K562 (cell line): Measurements from ENCODE around the gene RAMP2. TPM values are rescaled to one million over a fixed set of nuclear protein-coding genes. Genes with fewer than 3 reads are reported as not detected.

Source experiments
- CBX3 ChIP-seq, 2 experiments: IDR thresholded peaks; 1 replicate in 1 of 2; 2 replicates in 1 of 2; pipeline ENCODE4 v1.6.1; 2012; ENCODE audit warnings: inconsistent platforms in 2 of 2, low read length in 2 of 2, borderline replicate concordance in 1 of 2, control low read depth in 1 of 2
- GATAD2A ChIP-seq: fragments of 450-650 bp; IDR thresholded peaks from 2 replicates; pipeline ENCODE4 v1.6.1; 2017
- GTF2F1 ChIP-seq: IDR thresholded peaks from 2 replicates; pipeline ENCODE4 v1.6.1; 2011; ENCODE audit warnings: low read depth, low read length, improper control_type of control experiment
- HNRNPK ChIP-seq: fragments of 200-400 bp; formaldehyde crosslinking; IDR thresholded peaks from one replicate; pipeline ENCODE4 v1.6.1; 2018; ENCODE audit warnings: mild to moderate bottlenecking, low read depth, low read length; ENCODE audit not compliant: poor library complexity, severe bottlenecking
- MYBL2 ChIP-seq, 2 experiments: fragments of 450-650 bp in 1 of 2; sonication (generic) in 1 of 2; formaldehyde crosslinking in 1 of 2; IDR thresholded peaks; 2 replicates each; pipeline versions ENCODE4 v1.6.1 to v1.8.1; 2017 to 2022; ENCODE audit warnings: borderline replicate concordance in 1 of 2, inconsistent platforms in 1 of 2, low read depth in 1 of 2, mild to moderate bottlenecking in 1 of 2, missing genetic modification reagents in 1 of 2, moderate library complexity in 1 of 2
- PCBP1 ChIP-seq: fragments of 200-400 bp; formaldehyde crosslinking; IDR thresholded peaks from 2 replicates; pipeline ENCODE4 v1.6.1; 2018; ENCODE audit warnings: mild to moderate bottlenecking, low read depth, low read length; ENCODE audit not compliant: poor library complexity, severe bottlenecking
- SIN3A ChIP-seq, 2 experiments: fragments of 150-350 bp in 1 of 2; IDR thresholded peaks; 2 replicates each; pipeline ENCODE4 v1.6.1; 2011 to 2016; ENCODE audit warnings: borderline replicate concordance in 2 of 2, low read depth in 2 of 2, low read length in 2 of 2, mild to moderate bottlenecking in 2 of 2, moderate library complexity in 2 of 2; ENCODE audit not compliant: control insufficient read depth in 1 of 2
- TCF7 ChIP-seq: sonication (generic); IDR thresholded peaks from 2 replicates; pipeline ENCODE4 v1.6.1; 2016; ENCODE audit warnings: antibody characterized with exemption, borderline replicate concordance
- TRIM24 ChIP-seq, 2 experiments: fragments of 450-650 bp; IDR thresholded peaks; 2 replicates each; pipeline ENCODE4 v1.6.1; 2016
- ZNF507 ChIP-seq: conservative IDR thresholded peaks from 2 replicates; pipeline ENCODE4 v1.6.1; 2017; ENCODE audit warnings: missing genetic modification characterization, missing compliant biosample characterization
- ZNF696 ChIP-seq: fragments of 250-450 bp; sonication (Bioruptor Pico); conservative IDR thresholded peaks from 2 replicates; pipeline ENCODE4 v1.4.0; 2020; ENCODE audit warnings: mild to moderate bottlenecking, moderate library complexity
- ZNF717 ChIP-seq: fragments of 250-450 bp; sonication (Bioruptor Pico); IDR thresholded peaks from 2 replicates; pipeline ENCODE4 v1.5.0; 2021
- polyA plus RNA-seq, 8 experiments: library from polyadenylated mRNA; depleted of rRNA in 4 of 8; stranded (reverse) in 5 of 8; unstranded in 3 of 8; fragments of >200 nt; fragmentation: Nextera tagmentation in 2 of 8; fragmentation: Illumina TruSeq in 1 of 8; extraction: Ambion mirVana in 2 of 8; extraction: Trizol in 1 of 8; gene quantifications; 2 replicates each; pipeline versions ENCODE4 v1.2.1 to v1.2.3, GENCODE V29; 2011 to 2014; ENCODE audit warnings: inconsistent platforms in 1 of 8, missing spikeins in 1 of 8
- total RNA-seq, 7 experiments: library from RNA; depleted of rRNA in 6 of 7; stranded (reverse); fragments of >200 nt in 6 of 7; fragmentation: Illumina TruSeq in 2 of 7; extraction: Trizol in 2 of 7; gene quantifications; 2 replicates each; pipeline versions ENCODE4 v1.2.1 to v1.2.3, GENCODE V29; 2011 to 2021; ENCODE audit warnings: low replicate concordance in 1 of 7
- TF ChIP-seq, protein P1 (sequence below): IDR thresholded peaks from 3 replicates; pipeline ENCODE4 v1.6.1; 2011; ENCODE audit warnings: borderline replicate concordance, mild to moderate bottlenecking, moderate library complexity; ENCODE audit not compliant: insufficient read length; ENCODE audit errors: extremely low read depth
- TF ChIP-seq, protein P2 (sequence below): fragments of 250-450 bp; sonication (Bioruptor Pico); IDR thresholded peaks from 2 replicates; pipeline ENCODE4 v1.5.0; 2022; ENCODE audit warnings: mild to moderate bottlenecking
- TF ChIP-seq, protein P3 (sequence below): sonication (generic); formaldehyde crosslinking; IDR thresholded peaks from 2 replicates; pipeline ENCODE4 v1.8.0; 2022; ENCODE audit warnings: mild to moderate bottlenecking, missing genetic modification reagents
- TF ChIP-seq, protein P4 (sequence below): sonication (generic); formaldehyde crosslinking; IDR thresholded peaks from 2 replicates; pipeline ENCODE4 v1.9.0; 2022; ENCODE audit warnings: mild to moderate bottlenecking, missing genetic modification reagents
- TF ChIP-seq, protein P5 (sequence below): fragments of 450-650 bp; IDR thresholded peaks from 2 replicates; pipeline ENCODE4 v1.6.1; 2016; ENCODE audit warnings: low read depth, mild to moderate bottlenecking, moderate library complexity
- TF ChIP-seq, protein P6 (sequence below), 2 experiments: fragments of 250-450 bp in 1 of 2; fragments of 450-650 bp in 1 of 2; sonication (Bioruptor Pico) in 1 of 2; IDR thresholded peaks; 2 replicates each; pipeline versions ENCODE4 v1.6.1 to v1.8.0; 2016 to 2021; ENCODE audit warnings: mild to moderate bottlenecking in 2 of 2, moderate library complexity in 2 of 2, missing compliant biosample characterization in 1 of 2, missing genetic modification characterization in 1 of 2

Gene RAMP2
- total and polyA plus RNA-seq, 9 of the 15 experiments (the other 6 are each of a cell fraction or from before 2014, with no cell fraction given) = not detected

DNA sequence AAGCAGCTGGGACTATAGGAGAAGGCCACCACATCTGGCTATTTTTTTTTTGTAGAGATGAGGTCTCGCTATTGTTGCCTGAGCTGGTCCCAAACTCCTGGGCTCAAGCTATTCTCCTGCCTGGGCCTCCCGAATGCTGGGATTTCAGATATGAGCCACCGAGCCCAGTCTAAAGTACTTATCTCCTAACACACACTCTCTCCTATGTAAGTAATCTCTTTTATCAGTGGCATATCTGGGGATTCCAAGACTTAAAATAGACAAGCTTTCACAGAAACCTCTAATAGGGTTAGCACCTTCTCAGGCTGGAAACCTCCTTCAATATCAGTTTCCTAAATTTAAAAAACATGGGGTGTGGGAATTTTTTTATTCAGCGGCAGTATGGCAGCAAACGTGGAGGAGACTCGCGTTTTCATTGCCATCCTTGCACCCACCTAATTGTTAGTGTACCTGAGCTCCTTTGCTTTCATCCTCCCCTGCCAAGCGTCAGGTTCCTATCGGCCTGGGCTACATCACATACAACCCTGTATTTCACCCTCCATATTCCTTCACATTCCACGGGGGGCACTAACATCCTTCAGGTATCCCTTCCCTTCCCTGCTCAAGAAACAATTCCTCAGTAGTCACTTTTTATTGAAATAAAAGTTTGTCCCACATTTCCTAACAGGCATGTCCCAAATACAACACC, 17.3 kb upstream of the RAMP2 start (continued):
- no peak for TF ChIP-seq HNRNPK
- no peak for TF ChIP-seq PCBP1
- no peak for TF ChIP-seq ZNF507
- no peak for TF ChIP-seq SIN3A (IDR thresholded peaks at IDR 0.05; ENCODE audit: borderline replicate concordance in 2 of 2, control insufficient read depth in 1 of 2, low read depth in 2 of 2, low read length in 2 of 2)
- TF ChIP-seq, protein P1, sequence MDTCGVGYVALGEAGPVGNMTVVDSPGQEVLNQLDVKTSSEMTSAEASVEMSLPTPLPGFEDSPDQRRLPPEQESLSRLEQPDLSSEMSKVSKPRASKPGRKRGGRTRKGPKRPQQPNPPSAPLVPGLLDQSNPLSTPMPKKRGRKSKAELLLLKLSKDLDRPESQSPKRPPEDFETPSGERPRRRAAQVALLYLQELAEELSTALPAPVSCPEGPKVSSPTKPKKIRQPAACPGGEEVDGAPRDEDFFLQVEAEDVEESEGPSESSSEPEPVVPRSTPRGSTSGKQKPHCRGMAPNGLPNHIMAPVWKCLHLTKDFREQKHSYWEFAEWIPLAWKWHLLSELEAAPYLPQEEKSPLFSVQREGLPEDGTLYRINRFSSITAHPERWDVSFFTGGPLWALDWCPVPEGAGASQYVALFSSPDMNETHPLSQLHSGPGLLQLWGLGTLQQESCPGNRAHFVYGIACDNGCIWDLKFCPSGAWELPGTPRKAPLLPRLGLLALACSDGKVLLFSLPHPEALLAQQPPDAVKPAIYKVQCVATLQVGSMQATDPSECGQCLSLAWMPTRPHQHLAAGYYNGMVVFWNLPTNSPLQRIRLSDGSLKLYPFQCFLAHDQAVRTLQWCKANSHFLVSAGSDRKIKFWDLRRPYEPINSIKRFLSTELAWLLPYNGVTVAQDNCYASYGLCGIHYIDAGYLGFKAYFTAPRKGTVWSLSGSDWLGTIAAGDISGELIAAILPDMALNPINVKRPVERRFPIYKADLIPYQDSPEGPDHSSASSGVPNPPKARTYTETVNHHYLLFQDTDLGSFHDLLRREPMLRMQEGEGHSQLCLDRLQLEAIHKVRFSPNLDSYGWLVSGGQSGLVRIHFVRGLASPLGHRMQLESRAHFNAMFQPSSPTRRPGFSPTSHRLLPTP = no peak
- TF ChIP-seq ZNF696 (CRISPR knock-in tag) = no peak
- no peak for TF ChIP-seq MYBL2 (IDR thresholded peaks at IDR 0.05; ENCODE audit: low read depth)
- no peak for TF ChIP-seq MYBL2 (CRISPR knock-in tag; IDR thresholded peaks at IDR 0.05; ENCODE audit: borderline replicate concordance)
- TF ChIP-seq, protein P2, sequence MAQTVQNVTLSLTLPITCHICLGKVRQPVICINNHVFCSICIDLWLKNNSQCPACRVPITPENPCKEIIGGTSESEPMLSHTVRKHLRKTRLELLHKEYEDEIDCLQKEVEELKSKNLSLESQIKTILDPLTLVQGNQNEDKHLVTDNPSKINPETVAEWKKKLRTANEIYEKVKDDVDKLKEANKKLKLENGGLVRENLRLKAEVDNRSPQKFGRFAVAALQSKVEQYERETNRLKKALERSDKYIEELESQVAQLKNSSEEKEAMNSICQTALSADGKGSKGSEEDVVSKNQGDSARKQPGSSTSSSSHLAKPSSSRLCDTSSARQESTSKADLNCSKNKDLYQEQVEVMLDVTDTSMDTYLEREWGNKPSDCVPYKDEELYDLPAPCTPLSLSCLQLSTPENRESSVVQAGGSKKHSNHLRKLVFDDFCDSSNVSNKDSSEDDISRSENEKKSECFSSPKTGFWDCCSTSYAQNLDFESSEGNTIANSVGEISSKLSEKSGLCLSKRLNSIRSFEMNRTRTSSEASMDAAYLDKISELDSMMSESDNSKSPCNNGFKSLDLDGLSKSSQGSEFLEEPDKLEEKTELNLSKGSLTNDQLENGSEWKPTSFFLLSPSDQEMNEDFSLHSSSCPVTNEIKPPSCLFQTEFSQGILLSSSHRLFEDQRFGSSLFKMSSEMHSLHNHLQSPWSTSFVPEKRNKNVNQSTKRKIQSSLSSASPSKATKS = no peak
- no peak for TF ChIP-seq GTF2F1
- no peak for TF ChIP-seq TRIM24 (IDR thresholded peaks at IDR 0.05)
- TF ChIP-seq, protein P3, sequence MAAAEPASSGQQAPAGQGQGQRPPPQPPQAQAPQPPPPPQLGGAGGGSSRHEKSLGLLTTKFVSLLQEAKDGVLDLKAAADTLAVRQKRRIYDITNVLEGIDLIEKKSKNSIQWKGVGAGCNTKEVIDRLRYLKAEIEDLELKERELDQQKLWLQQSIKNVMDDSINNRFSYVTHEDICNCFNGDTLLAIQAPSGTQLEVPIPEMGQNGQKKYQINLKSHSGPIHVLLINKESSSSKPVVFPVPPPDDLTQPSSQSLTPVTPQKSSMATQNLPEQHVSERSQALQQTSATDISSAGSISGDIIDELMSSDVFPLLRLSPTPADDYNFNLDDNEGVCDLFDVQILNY (CRISPR knock-in tag) = no peak
- TF ChIP-seq, protein P4, sequence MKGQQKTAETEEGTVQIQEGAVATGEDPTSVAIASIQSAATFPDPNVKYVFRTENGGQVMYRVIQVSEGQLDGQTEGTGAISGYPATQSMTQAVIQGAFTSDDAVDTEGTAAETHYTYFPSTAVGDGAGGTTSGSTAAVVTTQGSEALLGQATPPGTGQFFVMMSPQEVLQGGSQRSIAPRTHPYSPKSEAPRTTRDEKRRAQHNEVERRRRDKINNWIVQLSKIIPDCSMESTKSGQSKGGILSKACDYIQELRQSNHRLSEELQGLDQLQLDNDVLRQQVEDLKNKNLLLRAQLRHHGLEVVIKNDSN (CRISPR knock-in tag) = no peak
- TF ChIP-seq, protein P5, sequence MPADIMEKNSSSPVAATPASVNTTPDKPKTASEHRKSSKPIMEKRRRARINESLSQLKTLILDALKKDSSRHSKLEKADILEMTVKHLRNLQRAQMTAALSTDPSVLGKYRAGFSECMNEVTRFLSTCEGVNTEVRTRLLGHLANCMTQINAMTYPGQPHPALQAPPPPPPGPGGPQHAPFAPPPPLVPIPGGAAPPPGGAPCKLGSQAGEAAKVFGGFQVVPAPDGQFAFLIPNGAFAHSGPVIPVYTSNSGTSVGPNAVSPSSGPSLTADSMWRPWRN = peak; percentile 59; the same call in 1 of the 2 replicates
- TF ChIP-seq, protein P6, sequence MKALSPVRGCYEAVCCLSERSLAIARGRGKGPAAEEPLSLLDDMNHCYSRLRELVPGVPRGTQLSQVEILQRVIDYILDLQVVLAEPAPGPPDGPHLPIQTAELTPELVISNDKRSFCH (CRISPR knock-in tag; IDR thresholded peaks at IDR 0.05) = no peak
- TF ChIP-seq, protein P6 (tag; IDR thresholded peaks at IDR 0.05) = no peak
- TF ChIP-seq GATAD2A = peak; percentile 80
- TF ChIP-seq TCF7 = no peak
- no peak for TF ChIP-seq CBX3 (IDR thresholded peaks at IDR 0.05; ENCODE audit: borderline replicate concordance in 1 of 2, low read length in 2 of 2)
- no peak for TF ChIP-seq ZNF717 (CRISPR knock-in tag)
